ENCODE measurements around the gene APOBEC3B.
"Not testable (repeated sequence)": the region's sequence is repeated elsewhere in the genome, so short reads cannot be mapped to it uniquely, and the experiment has no call there.

The APOBEC3B gene

GRCh38 chr22:38952281-38952993, 29.7 kb upstream of the APOBEC3B start:
- no peak for DNase-seq

- DNase-seq, result no peak
Observed at GRCh38 chr22:38953091-38953490, 29.1 kb upstream of the APOBEC3B start.

DNA sequence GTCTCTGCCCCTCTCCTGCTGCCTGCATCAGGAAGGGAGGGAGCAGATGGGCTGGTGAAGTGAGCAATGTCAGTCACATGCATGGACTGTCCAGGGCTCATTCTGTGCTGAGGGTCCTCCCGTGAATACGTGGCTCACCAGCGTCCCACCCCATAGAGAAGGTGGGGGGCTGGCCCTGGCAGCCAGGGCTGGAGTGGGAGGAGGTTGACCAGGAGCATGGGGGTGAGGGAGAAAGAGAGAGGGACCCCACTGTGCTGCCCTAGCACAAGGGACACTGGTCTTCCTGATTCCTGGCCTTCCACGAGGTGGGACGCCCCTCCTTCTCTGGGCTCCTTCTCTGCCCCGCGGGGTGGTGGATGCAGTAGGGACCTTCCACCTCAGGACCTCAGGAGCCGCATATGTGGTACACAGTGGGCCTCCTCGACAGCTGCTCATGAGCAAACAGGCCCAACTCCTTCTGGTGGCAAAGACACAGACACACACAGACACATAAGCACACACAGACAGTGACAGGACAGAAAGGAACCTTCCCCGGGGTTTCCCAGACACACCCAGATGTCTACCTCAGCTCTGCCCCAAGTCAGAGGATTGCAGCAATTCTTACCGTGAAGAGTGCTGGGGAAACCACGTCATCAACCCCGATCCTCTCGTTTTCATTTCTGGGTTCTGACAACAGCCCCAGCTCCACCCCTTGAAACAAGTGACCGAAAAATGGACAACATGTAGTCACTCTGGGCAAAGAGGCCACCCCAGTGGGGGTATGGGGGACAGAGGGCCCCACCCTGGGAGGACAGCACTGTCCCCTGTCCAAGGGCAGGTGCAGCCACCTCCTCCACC, 28.4 kb upstream of the APOBEC3B start:
- no peak for DNase-seq

- no peak for DNase-seq
Observed at GRCh38 chr22:38954414-38955043, 27.6 kb upstream of the APOBEC3B start.

GRCh38 chr22:38955250-38955905, 26.8 kb upstream of the APOBEC3B start:
- DNase-seq, result no peak

GRCh38 chr22:38955926-38956325, 26.2 kb upstream of the APOBEC3B start:
- no peak for DNase-seq

- no peak for DNase-seq
Observed at GRCh38 chr22:38956551-38956950, 25.6 kb upstream of the APOBEC3B start.

GRCh38 chr22:38957046-38957770, 24.9 kb upstream of the APOBEC3B start, which contains the start of gene APOBEC3A:
APOBEC3A (plus strand) TSS chr22:38957609; CDS start chr22:38957692, 83 bp downstream.
- DNase-seq, result no peak

DNA sequence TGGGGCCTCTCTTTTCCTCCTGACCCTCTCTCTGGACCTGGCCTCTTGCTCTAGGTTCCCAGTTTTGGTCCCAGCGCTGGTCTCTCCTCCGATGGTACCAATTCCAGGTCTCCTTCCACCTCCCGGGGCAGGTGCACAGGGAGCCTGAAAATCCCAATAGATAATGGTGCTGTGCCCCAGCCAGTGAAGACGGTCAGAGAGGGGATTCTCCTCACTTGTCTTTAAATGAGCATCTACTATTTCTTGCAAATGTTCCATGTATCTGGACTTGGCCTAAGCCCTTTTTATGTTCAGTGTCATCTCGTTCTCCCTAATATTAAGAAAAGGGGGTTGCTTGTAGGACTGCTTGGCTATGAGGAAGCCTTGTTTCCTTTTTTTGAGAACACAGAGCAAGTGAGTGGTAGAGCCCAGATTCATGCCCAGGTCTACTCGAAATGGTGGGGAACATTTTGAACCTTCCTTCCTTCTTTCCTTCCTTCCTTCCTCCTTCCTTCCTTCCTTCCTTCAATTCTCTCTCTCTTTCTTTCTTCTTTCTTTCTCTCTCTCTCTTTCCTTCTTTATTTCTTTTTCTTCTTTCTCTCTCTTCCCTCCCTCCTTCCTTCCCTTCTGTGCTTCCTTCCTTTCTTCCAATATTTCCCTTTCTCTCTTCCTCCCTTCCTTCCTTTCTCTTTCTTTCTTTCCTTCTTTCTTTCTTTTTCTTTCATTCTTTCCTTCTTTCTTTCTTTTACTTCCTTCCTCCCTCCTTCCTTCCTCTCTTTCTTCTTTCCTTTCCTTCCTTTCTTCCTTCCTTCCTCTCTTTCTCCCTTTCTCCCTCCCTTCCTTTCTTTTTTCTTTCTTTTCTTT, 24.1 kb upstream of the APOBEC3B start:
- no peak for DNase-seq

- DNase-seq, result not testable (repeated sequence)
Observed at GRCh38 chr22:38958651-38958943, 23.6 kb upstream of the APOBEC3B start.

- no peak for DNase-seq
Observed at GRCh38 chr22:38959590-38959989, 22.6 kb upstream of the APOBEC3B start.

DNA sequence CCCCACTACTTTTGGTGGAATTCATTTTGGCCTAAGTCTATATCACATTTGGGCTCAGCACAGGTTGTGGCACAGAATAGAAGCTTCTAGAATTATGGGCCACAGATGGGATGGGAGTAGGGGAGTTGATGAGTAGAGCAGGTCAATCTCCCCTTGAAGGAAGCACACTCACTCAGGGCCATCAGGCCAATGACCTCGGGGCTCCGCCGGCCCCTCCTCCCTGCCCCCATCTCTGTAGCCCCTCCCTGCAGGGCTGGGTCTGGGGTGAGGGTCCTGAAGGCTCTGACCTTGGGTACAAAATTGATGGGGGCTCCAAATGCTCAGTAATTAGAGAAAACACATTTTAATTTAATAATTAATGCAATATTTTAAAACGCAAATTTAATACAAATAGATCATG, 21.5 kb upstream of the APOBEC3B start:
- DNase-seq, result not testable (repeated sequence)

DNA sequence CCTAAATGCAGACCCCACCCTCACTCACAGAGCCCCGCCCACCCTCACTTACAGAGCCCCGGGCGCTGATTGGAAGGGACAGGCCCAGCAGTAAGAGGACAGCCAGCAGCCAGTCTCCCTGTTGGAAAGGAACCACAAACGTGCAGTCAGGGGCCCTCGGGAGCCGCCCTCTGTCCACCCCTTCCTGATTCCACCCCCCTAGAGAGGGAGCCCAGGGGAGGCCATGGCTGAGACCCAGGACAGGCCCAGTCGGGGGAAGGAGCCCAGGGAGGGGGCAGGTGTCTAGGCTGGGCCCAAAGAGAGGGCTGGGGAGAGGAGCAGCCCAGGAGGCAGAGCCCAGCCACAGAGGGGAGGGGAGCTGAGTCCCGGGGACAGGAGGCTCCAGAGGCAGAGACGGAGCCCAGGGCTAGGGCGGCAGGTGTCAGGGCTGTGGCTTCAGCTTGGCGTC, 18.8 kb upstream of the APOBEC3B start:
- not testable (repeated sequence) for DNase-seq

DNA sequence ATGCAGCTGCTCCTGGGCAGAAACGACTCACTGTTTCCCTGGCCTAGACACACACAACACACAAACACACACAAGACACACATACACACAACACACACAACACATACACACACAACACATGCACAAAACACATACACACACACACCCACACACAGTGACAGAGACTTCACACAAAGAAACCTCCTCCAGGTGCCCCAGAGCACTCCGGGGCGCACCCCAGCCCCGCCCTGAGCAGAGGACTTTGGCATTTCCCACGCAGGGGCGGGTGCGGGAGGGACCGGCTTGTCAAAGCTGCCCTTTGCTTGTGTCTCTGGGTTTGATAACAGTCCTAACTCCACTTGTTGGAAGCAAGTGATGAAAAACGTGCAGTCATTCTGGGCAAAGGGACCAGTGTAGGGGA, 18.3 kb upstream of the APOBEC3B start:
- no peak for DNase-seq

GRCh38 chr22:38964306-38964705, 17.8 kb upstream of the APOBEC3B start:
- no peak for DNase-seq

DNA sequence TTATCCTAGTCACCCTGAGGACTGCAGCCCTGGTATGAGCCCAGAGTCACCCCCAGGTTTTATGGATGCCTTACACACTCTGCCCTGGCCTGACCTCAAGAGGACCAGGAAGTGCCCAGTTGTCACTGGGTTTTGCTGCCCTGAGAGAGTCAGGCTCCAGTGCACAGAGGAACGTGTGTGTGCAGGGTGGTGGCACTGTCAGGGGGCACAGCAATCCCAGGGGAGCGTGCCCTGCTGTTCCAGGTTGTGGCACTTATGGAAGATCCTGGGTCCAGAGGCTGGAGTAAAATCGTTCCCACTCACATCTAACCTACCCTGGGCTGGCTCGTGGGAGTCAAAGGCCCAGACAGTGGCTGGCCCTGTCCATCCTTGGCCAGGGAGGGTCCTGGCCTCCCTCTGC, 17.2 kb upstream of the APOBEC3B start:
- no peak for DNase-seq

GRCh38 chr22:38965614-38966379, 16.4 kb upstream of the APOBEC3B start:
- DNase-seq, result no peak

DNA sequence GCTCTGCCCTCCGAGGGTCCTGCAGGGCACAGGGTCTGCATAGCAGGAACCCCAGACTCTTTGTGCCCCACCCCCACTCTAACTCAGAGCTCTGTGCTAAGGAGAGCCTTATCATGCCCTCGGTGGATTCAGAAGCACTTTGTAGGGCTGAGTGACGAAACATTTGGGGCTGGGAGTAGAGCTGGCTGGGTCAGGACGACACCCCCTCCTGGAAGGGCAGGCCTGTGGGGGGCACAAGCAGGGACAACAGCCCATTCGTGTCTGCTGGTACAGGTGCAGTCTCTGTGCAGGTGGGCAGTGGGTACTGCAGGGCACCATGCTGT, 15.8 kb upstream of the APOBEC3B start:
- no peak for DNase-seq

- DNase-seq, result no peak
Observed at GRCh38 chr22:38966942-38967341, 15.2 kb upstream of the APOBEC3B start.

DNA sequence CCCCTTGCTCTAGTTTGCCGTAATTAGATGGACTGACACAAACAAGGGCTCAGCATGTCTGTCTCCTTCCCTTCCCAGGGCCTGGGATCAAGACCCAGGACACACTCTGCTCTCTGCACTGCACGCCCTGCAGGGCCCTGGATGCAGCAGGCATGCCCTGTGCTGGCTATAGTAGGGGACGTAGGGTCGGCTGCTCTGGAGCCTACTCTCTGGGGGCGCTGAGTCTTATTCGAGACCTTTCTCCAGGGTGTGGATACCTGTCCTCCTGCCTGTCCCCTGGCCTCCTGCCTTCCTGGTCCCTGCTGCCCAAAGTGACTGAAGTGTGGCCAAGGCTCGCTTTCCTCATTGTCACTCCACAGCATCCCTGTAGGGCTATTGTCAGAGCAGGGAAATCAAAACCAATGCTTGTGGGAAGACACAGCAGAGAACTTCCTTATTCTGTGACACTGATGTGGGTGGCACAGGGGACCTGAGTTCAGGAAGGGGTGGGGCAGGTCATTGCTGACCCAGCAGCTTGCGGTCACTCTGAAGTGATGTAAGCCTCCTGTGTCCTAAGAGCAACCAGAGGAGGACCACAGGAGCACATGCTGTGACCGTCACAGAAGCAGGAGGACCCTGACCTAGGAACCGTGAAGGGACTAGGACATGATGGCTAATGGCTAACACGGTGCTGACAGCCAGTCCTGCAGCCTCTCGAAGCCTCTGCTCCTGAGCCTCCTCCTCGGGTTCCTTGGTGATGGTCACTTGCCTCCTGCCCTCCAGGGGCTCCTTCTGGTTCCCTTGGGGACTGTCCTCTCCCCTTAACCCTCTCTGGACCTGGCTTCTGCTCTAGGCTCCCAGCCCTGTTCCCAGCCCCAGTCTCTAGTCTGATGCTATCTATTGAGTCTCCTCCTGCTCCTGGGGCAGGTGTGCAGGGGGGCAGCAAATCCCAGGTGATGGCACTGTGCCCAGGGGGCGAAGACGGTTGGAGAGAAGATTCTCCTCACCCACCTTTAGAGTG, 14.4 kb upstream of the APOBEC3B start:
- DNase-seq, result no peak

Measured in NCI-H2227 treated with DMSO at 0.1 percent for 48 hours (cell line).